HepG2 (cell line): ENCODE measurements around the gene TPBGL. TPM values are rescaled to one million over a fixed set of nuclear protein-coding genes. Genes with fewer than 3 reads are reported as not detected.

Experiments used
- ATF6 ChIP-seq: sonication (generic); formaldehyde crosslinking; conservative IDR thresholded peaks from 2 replicates; pipeline ENCODE4 v1.4.0; 2020; ENCODE audit warnings: missing genetic modification reagents
- ETV6 ChIP-seq: sonication (generic); formaldehyde crosslinking; conservative IDR thresholded peaks from 2 replicates; pipeline ENCODE4 v1.4.0; 2020; ENCODE audit warnings: missing genetic modification reagents
- HMG20B ChIP-seq: conservative IDR thresholded peaks from 2 replicates; pipeline ENCODE4 v1.6.1; 2016; ENCODE audit warnings: missing genetic modification reagents, missing compliant biosample characterization
- KDM6A ChIP-seq: IDR thresholded peaks from 2 replicates; pipeline ENCODE4 v1.6.1; 2016; ENCODE audit warnings: low read depth
- MAFG ChIP-seq: sonication (generic); formaldehyde crosslinking; IDR thresholded peaks from 2 replicates; pipeline ENCODE4 v1.5.1; 2020; ENCODE audit warnings: mild to moderate bottlenecking, missing genetic modification reagents
- MIXL1 ChIP-seq: IDR thresholded peaks from 2 replicates; pipeline ENCODE4 v1.6.1; 2016
- MZF1 ChIP-seq: sonication (generic); formaldehyde crosslinking; IDR thresholded peaks from 2 replicates; pipeline ENCODE4 v1.8.1; 2023; ENCODE audit warnings: mild to moderate bottlenecking, missing genetic modification reagents, borderline replicate concordance
- SMC3 ChIP-seq: IDR thresholded peaks from 2 replicates; pipeline ENCODE4 v1.6.1; 2011; ENCODE audit warnings: low read length, improper control_type of control experiment
- ZBTB14 ChIP-seq: sonication (generic); formaldehyde crosslinking; IDR thresholded peaks from 2 replicates; pipeline ENCODE4 v1.4.0; 2020; ENCODE audit warnings: missing genetic modification reagents
- ZBTB38 ChIP-seq: sonication (generic); formaldehyde crosslinking; IDR thresholded peaks from 2 replicates; pipeline ENCODE4 v1.5.1; 2020; ENCODE audit warnings: mild to moderate bottlenecking, missing genetic modification reagents
- ZFP37 ChIP-seq: sonication (generic); formaldehyde crosslinking; IDR thresholded peaks from 2 replicates; pipeline ENCODE4 v1.4.0; 2020; ENCODE audit warnings: missing genetic modification reagents, borderline replicate concordance
- ZFP41 ChIP-seq: sonication (generic); formaldehyde crosslinking; IDR thresholded peaks from 2 replicates; pipeline ENCODE4 v1.4.0; 2020; ENCODE audit warnings: mild to moderate bottlenecking, missing genetic modification reagents, borderline replicate concordance
- ZNF142 ChIP-seq: sonication (generic); formaldehyde crosslinking; IDR thresholded peaks from 2 replicates; pipeline ENCODE4 v1.4.0; 2020; ENCODE audit warnings: missing genetic modification reagents
- ZNF280B ChIP-seq: sonication (generic); formaldehyde crosslinking; IDR thresholded peaks from 2 replicates; pipeline ENCODE4 v1.5.0; 2020; ENCODE audit warnings: missing genetic modification reagents, mild to moderate bottlenecking, borderline replicate concordance
- ZNF3 ChIP-seq: IDR thresholded peaks from 2 replicates; pipeline ENCODE4 v1.7.0; 2017; ENCODE audit warnings: inconsistent platforms
- ZNF367 ChIP-seq: sonication (generic); formaldehyde crosslinking; IDR thresholded peaks from 2 replicates; pipeline ENCODE4 v1.4.0; 2020; ENCODE audit warnings: missing genetic modification reagents, borderline replicate concordance
- ZNF572 ChIP-seq: sonication (generic); formaldehyde crosslinking; IDR thresholded peaks from 2 replicates; pipeline ENCODE4 v1.5.1; 2020; ENCODE audit warnings: mild to moderate bottlenecking, missing genetic modification reagents
- ZNF772 ChIP-seq: sonication (generic); formaldehyde crosslinking; IDR thresholded peaks from 2 replicates; pipeline ENCODE4 v1.5.0; 2020; ENCODE audit warnings: mild to moderate bottlenecking, missing genetic modification reagents
- ZNF883 ChIP-seq: sonication (generic); formaldehyde crosslinking; IDR thresholded peaks from 2 replicates; pipeline ENCODE4 v1.5.1; 2020; ENCODE audit warnings: mild to moderate bottlenecking, missing genetic modification reagents; ENCODE audit errors: not compliant biosample characterization
- ZSCAN25 ChIP-seq: sonication (generic); formaldehyde crosslinking; IDR thresholded peaks from 2 replicates; pipeline ENCODE4 v1.8.0; 2022; ENCODE audit warnings: mild to moderate bottlenecking, missing genetic modification reagents
- polyA plus RNA-seq, 8 experiments: library from polyadenylated mRNA; depleted of rRNA in 3 of 8; stranded (reverse) in 7 of 8; unstranded in 1 of 8; fragments of >200 nt; fragmentation: Illumina TruSeq in 4 of 8; extraction: Trizol in 4 of 8; gene quantifications; 2 replicates each; pipeline versions ENCODE4 v1.2.1 to v1.2.3, GENCODE V29; 2011 to 2016; ENCODE audit warnings: low read depth in 4 of 8, missing spikeins in 1 of 8, mixed read lengths in 1 of 8; ENCODE audit not compliant: insufficient read depth in 1 of 8
- total RNA-seq, 5 experiments: library from RNA; depleted of rRNA; stranded (reverse); fragments of >200 nt; fragmentation: Illumina TruSeq; extraction: Trizol; gene quantifications; 2 replicates each; pipeline ENCODE4 v1.2.3, GENCODE V29; 2016; ENCODE audit warnings: low read depth in 1 of 5

TPBGL gene
- total and polyA plus RNA-seq, 2 of the 13 experiments (the other 11 are each of a cell fraction or from before 2014, with no cell fraction given), result not detected

GRCh38 chr11:75214411-75214821 is 26.2 kb upstream of the TPBGL start (continued):
- TF ChIP-seq ZBTB14, result 0 out of 2 replicates have a peak, but pooled peaks have one; percentile 44
- TF ChIP-seq ZBTB38 (CRISPR knock-in tag), result peak; percentile 57; the same call in 1 of the 2 replicates
- peak; percentile 90 for TF ChIP-seq HMG20B (CRISPR knock-in tag)
- peak; percentile 84; the same call in 1 of the 2 replicates for TF ChIP-seq ZNF367
- peak; percentile 99 for TF ChIP-seq MIXL1 (CRISPR knock-in tag)
- peak; percentile 99 for TF ChIP-seq ZFP37 (CRISPR knock-in tag)
- TF ChIP-seq ETV6 (CRISPR knock-in tag), result peak; percentile 94
- peak; percentile 90 for TF ChIP-seq ZNF142 (CRISPR knock-in tag)
- no peak for TF ChIP-seq MAFG (CRISPR knock-in tag)
- TF ChIP-seq ZNF3, result peak; percentile 75; the same call in 1 of the 2 replicates
- TF ChIP-seq KDM6A (CRISPR knock-in tag), result no peak
- peak; percentile 92 for TF ChIP-seq ZNF883 (CRISPR knock-in tag)
- TF ChIP-seq ZNF572 (CRISPR knock-in tag), result no peak
- peak; percentile 99 for TF ChIP-seq ATF6 (CRISPR knock-in tag)
- TF ChIP-seq ZFP41 (CRISPR knock-in tag), result peak; percentile 69; the same call in 1 of the 2 replicates
- peak; percentile 66; the same call in 1 of the 2 replicates for TF ChIP-seq ZNF280B (CRISPR knock-in tag)
- peak; percentile 54 for TF ChIP-seq SMC3
- TF ChIP-seq ZNF772, result peak; percentile 81; the same call in 1 of the 2 replicates
- no peak for TF ChIP-seq MZF1 (CRISPR knock-in tag)
- TF ChIP-seq ZSCAN25 (CRISPR knock-in tag), result peak; percentile 77; the same call in 1 of the 2 replicates
